PC-9 (cell line): ENCODE data around the gene NTMT1.

Experiments used
- CTCF ChIP-seq: fragments of 200-600 bp; sonication (generic); conservative IDR thresholded peaks from 2 replicates; pipeline ENCODE4 v1.6.1; 2017; ENCODE audit warnings: mixed run types, antibody characterized with exemption, mild to moderate bottlenecking, moderate library complexity
- EZH2 ChIP-seq: fragments of 200-600 bp; sonication (generic); IDR thresholded peaks from 2 replicates; pipeline ENCODE4 v1.8.0; 2017; ENCODE audit warnings: antibody characterized with exemption, low read depth

- TF ChIP-seq CTCF, result no peak
- no peak for TF ChIP-seq EZH2
Measured at GRCh38 chr9:129595903-129596540, 29.9 kb upstream of the NTMT1 start.
